Heart right ventricle (tissue), 16 donors: ENCODE results near the gene ZNF597. TPM values are rescaled to one million over a fixed set of nuclear protein-coding genes. Genes with fewer than 3 reads are reported as not detected.
A peak's percentile ranks its signal among the peaks of the same experiment; 100 is the strongest.
"Not testable (repeated sequence)": the region's sequence is repeated elsewhere in the genome, so short reads cannot be mapped to it uniquely, and the experiment has no call there.

Experiments
- ATAC-seq, 8 donors: fragments of 200-7000 bp; cut with Tn5 transposase; one replicate each; pipeline ENCODE4 v1.9.1; 2020; ENCODE audit warnings: mild to moderate bottlenecking in 8 of 8, moderate library complexity in 8 of 8, moderate number of reproducible peaks in 1 of 8
- DNase-seq, 2 donors: peaks; one replicate each; pipeline ENCODE4 v3.0.0-alpha.2; 2020
- H3K27ac ChIP-seq, 10 donors: fragments of 200-600 bp; sonication (generic) in 2 of 10; one replicate each; pipeline versions ENCODE4 v1.5.0 to v1.8.0; 2020 to 2022; ENCODE audit warnings: mild to moderate bottlenecking in 3 of 10
- H3K27me3 ChIP-seq, 7 donors: fragments of 200-600 bp; one replicate each; pipeline ENCODE4 v1.8.0; 2021 to 2022; ENCODE audit warnings: mild to moderate bottlenecking in 2 of 7
- H3K36me3 ChIP-seq, 9 donors: fragments of 200-600 bp; sonication (generic) in 1 of 9; one replicate each; pipeline versions ENCODE4 v1.5.0 to v1.8.0; 2020 to 2022; ENCODE audit warnings: mild to moderate bottlenecking in 2 of 9
- H3K4me1 ChIP-seq, 9 donors: fragments of 200-600 bp; sonication (generic) in 1 of 9; one replicate each; pipeline versions ENCODE4 v1.5.0 to v1.8.0; 2020 to 2022; ENCODE audit warnings: mild to moderate bottlenecking in 4 of 9
- H3K4me3 ChIP-seq, 10 donors: fragments of 200-600 bp; sonication (generic) in 2 of 10; one replicate each; pipeline versions ENCODE4 v1.5.0 to v1.8.0; 2020 to 2022; ENCODE audit warnings: mild to moderate bottlenecking in 7 of 10, moderate library complexity in 2 of 10
- H3K9me3 ChIP-seq, 11 donors: fragments of 200-600 bp in 10 of 11; sonication (generic) in 2 of 11; one replicate each; pipeline versions ENCODE4 v1.5.0 to v1.8.0; 2013 to 2022; ENCODE audit warnings: mild to moderate bottlenecking in 2 of 11, control low read depth in 1 of 11, moderate library complexity in 1 of 11
- WGBS, 2 donors: extraction: QIAGEN DNeasy Blood & Tissue Kit; methylation state at CpG; one replicate each; pipeline ENCODE4 v1.1.7; 2013; ENCODE audit warnings: inconsistent platforms in 1 of 2; 5-methylcytosine and 5-hydroxymethylcytosine counted together
- intact Hi-C, 10 donors: fragments of 100-400 bp; cut with DNase I; formaldehyde crosslinking; loops; one replicate each; pipeline versions ENCODE4 v1.11.1 to v1.14.2; 2022
- polyA plus RNA-seq, 2 donors: library from polyadenylated mRNA; stranded (reverse); fragments of 200-250 nt; gene quantifications; one replicate each; pipeline ENCODE4 v1.2.3, GENCODE V29; 2013
- total RNA-seq, 10 donors: library from RNA; stranded (reverse); fragmentation: NEBNext Ultra II Directional in 3 of 10; extraction: Animal tissue kit (Norgen Biotek cat#: 25700) in 3 of 10; gene quantifications; one replicate each; pipeline versions ENCODE4 v1.2.1 to v1.2.4, GENCODE V29; 2021 to 2023
- TF ChIP-seq, protein P1 (sequence below), 9 donors: fragments of 200-600 bp; sonication (generic) in 2 of 9; IDR thresholded peaks; one replicate each; pipeline versions ENCODE4 v1.5.0 to v1.8.0; 2021 to 2022; ENCODE audit warnings: antibody characterized with exemption in 9 of 9, mild to moderate bottlenecking in 5 of 9, moderate library complexity in 1 of 9
- donor health status: Arrhythmogenic right ventricular cardiomyopathy.
- donor health status: ischemic (EF 13 %, LVEDD 7.1; RV severe dilation, severe dysfunction).
- donor health status: healthy with polysubstance abuse.
- donor health status: DM: no; HTN: yes; CAD: no.
- donor health status: DM: no; HTN: no; CAD: no.
- donor health status: ischemic (EF 25% LVEDD 6.9; RV normal size, moderate dysfunction).
- donor health status: ischemic (EF 25% LVEDD 5.7; RV mildly dilated, moderate dysfunction).
- donor health status: healthy.
- donor health status: DM: yes; HTN: yes; CAD: no.
- donor health status: Ischemic cardiomyopathy.
- donor health status: ischemic (EF 35%, LVEDD 5.7; RV mildly dilated, moderate dysfunction).
- donor health status: nonischemic (EF 11% LVEDD 7.7; RV severe dilation, severe dysfunction).
- donor health status: DM: yes; HTN: yes; CAD: no.
- donor health status: PGD.
- donor health status: ischemic (EF 29% LVEDD 5.4; RV normal size, mild dysfunction).
- donor health status: nonischemic (EF 23%, LVEDD 6.1; RV moderate dilation, normal function).

ZNF597 gene
- total and polyA plus RNA-seq, 12 donors, result 0.73 to 2.4 (median 1.6) TPM

DNA sequence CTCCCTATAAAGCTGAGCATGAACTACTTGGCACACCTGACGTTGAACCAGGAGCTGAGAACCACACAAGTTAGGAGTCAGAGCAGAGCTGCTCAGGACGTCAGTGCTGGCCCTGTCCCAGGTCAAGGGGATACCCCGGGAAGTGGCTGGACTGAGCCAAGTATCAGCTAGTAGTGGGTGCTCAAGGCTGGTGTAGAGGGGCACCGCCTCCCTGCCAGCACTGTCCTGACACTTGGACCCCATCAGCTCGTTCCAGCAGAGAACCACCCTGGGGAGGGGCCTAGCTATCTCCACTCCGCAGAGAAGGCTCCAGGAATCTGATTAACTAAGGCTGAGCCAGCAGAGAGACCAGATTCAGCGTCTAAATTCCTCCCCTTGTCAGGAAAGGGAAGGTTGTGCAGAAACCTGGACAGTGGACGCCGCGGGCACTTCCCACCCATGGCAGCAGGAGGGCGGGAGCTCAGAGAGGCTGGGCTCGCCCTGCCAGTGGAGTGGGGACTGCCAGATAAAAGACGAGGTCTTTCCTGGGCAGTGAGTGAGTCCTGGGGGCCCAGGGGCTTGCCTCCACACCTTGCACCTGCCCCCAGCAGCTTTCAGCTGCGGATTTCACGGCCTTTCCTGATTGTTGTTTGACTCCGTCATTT is 31.0 kb upstream of the ZNF597 start:
- Histone ChIP-seq H3K4me3 (no peak overlapping the region), H3K27me3 (no peaks in the 10 kb centered on the region), H3K9me3 (no peaks in the 10 kb centered on the region), H3K27ac (peak overlapping the region in 3 of 10 donors; percentile 1 to 26 (median 2)), H3K36me3 (peaks cover 0 to 56% (median under 1%) of the 10 kb centered on the region in 9 donors), H3K4me1 (peaks cover 0 to 62% (median 39%) of the 10 kb centered on the region in 9 donors)
- WGBS, 2 donors, result 48 to 58% methylated on average over 16 of the region's 16 CpGs
- intact Hi-C loops, result no loop called here
- DNase-seq, result no peak
- TF ChIP-seq, protein P1, sequence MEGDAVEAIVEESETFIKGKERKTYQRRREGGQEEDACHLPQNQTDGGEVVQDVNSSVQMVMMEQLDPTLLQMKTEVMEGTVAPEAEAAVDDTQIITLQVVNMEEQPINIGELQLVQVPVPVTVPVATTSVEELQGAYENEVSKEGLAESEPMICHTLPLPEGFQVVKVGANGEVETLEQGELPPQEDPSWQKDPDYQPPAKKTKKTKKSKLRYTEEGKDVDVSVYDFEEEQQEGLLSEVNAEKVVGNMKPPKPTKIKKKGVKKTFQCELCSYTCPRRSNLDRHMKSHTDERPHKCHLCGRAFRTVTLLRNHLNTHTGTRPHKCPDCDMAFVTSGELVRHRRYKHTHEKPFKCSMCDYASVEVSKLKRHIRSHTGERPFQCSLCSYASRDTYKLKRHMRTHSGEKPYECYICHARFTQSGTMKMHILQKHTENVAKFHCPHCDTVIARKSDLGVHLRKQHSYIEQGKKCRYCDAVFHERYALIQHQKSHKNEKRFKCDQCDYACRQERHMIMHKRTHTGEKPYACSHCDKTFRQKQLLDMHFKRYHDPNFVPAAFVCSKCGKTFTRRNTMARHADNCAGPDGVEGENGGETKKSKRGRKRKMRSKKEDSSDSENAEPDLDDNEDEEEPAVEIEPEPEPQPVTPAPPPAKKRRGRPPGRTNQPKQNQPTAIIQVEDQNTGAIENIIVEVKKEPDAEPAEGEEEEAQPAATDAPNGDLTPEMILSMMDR (IDR thresholded peaks at IDR 0.05), result no peak
- ATAC-seq, result peak in 7 of 8 donors; percentile 19 to 49 (median 37)

DNA sequence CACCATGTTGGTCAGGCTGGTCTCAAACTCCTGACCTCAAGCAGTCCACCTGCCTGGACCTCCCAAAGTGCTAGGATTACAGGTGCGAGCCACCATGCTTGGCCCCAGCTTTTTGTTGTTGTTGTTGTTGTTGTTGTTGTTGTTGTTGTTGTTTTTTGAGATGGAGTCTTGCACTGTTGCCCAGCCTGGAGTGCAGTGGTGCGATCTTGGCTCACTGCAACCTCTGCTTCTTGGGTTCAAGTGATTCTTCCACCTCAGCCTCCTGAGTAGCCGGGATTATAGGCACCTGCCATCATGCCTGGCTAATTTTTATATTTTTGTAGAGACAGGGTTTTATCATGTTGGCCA is 30.3 kb upstream of the ZNF597 start:
- H3K4me3 ChIP-seq, DNase-seq, H3K27ac ChIP-seq, H3K27me3 ChIP-seq, ATAC-seq, intact Hi-C loops, H3K9me3 ChIP-seq: not testable (repeated sequence)
- Histone ChIP-seq H3K36me3 (peaks cover 0 to 49% (median 0%) of the 10 kb centered on the region in 9 donors), H3K4me1 (peaks cover 0 to 69% (median 44%) of the 10 kb centered on the region in 9 donors)
- WGBS, 2 donors, result 86 to 96% methylated on average over 3 of the region's 3 CpGs

DNA sequence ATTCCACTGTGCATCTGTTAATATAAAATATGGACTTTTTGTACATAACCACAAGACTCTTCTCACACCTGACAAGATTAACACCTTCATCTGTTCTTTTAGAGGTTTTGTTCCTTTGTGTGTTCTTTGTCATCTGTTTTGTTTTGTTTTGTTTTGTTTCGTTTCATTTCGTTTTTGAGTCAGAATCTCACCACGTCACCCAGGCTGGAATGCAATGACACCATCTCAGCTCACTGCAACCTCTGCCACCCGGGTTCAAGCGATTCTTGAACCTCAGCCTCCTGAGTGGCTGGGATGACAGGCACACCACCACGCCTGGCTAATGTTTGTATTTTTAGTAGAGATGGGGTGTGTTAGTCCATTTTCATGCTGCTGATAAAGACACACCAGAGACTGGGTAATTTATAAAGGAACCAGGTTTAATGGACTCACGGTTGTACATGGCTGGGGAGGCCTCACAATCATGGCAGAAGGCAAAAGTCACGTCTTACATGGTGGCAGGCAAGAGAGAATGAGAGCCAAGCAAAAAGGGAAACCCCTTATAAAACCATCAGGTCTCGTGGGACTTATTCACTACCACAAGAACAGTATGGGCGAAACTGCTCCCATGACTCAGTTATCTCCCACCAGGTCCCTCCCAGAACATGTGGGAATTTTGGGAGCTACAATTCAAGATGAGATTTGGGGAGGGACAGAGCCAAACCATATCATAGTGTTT is 29.7 kb upstream of the ZNF597 start:
- intact Hi-C loops, result no loop called here
- WGBS, 2 donors, result 85 to 90% methylated on average over 10 of the region's 10 CpGs
- peaks cover 0 to 46% (median 0%) of the 10 kb centered on the region in 9 donors for H3K36me3 ChIP-seq

DNA sequence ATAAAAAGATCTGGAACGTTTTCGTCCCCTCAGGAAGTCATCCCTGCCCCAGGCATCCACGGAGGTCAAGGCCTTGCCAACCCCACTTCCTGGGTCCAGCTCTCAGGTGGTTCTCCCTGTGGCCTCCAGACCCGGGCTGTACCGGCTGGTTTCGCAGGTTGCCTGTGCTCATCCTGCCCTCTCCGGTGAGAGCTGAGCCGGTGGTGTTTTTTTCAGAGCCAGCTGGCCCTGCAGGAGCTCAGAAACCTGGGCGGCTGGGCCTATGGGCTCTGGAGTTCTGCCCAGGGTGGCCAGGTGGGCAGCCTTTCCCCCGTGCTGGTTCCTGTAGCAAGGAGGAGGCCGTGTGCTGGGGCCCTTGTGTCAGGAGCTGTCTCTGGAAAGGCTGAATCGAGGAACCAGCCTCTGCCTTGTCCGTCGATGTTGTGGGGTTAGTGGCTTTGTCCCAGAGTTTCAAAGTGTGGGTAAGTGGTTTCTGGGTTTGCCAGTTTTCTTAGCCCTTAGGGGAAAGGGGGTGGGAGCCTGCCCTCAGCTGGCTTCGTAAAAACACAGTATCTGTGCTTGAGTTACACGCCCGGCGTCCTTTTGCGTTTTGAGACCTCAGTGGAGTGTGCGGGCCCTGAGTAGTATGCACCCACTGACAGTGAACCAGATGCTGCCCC is 28.3 kb upstream of the ZNF597 start:
- peak overlapping the region in 1 of 10 donors; percentile 43 for H3K27ac ChIP-seq
- H3K4me3 ChIP-seq, result no peak overlapping the region
- no peaks in the 10 kb centered on the region for H3K27me3 ChIP-seq
- peaks cover 15 to 87% (median 63%) of the 10 kb centered on the region in 9 donors for H3K4me1 ChIP-seq
- intact Hi-C loops, result no loop called here
- ATAC-seq, result no peak
- H3K9me3 ChIP-seq, result no peaks in the 10 kb centered on the region
- WGBS, 2 donors, result 90 to 92% methylated on average over 20 of the region's 20 CpGs
- TF ChIP-seq, protein P1 (IDR thresholded peaks at IDR 0.05), result no peak
- H3K36me3 ChIP-seq, result peaks cover 0 to 47% (median 1%) of the 10 kb centered on the region in 9 donors
- DNase-seq, result no peak

More for the DNA sequence above, 29.7 kb upstream of the ZNF597 start:
- TF ChIP-seq, protein P1 (IDR thresholded peaks at IDR 0.05), result no peak
- Histone ChIP-seq H3K4me3 (no peak overlapping the region), H3K9me3 (no peaks in the 10 kb centered on the region), H3K27ac (no peak overlapping the region), H3K4me1 (peaks cover 3 to 74% (median 49%) of the 10 kb centered on the region in 9 donors), H3K27me3 (no peaks in the 10 kb centered on the region)
- no peak for ATAC-seq
- DNase-seq, result no peak
